T-cell (primary cell): ENCODE measurements around the gene TRNAU1AP. TPM values are rescaled to one million over a fixed set of nuclear protein-coding genes. Genes with fewer than 3 reads are reported as not detected.

Source experiments
- ATAC-seq, 4 experiments: fragments of 200-7000 bp in 3 of 4; fragments of 150-1000 bp in 1 of 4; cut with Tn5 transposase; replicated peaks in 1 of 4; 1 replicate in 3 of 4; 2 replicates in 1 of 4; pipeline ENCODE4 v1.10.0; 2021; ENCODE audit warnings: moderate library complexity in 3 of 4, mild to moderate bottlenecking in 2 of 4, moderate number of reproducible peaks in 1 of 4
- CTCF ChIA-PET, 2 donors: fragments of 300-600 bp; sonication (Branson Sonifier 250); formaldehyde crosslinking; loops; one replicate each; lab custom pipeline; 2022; ENCODE audit warnings: antibody characterized with exemption in 2 of 2; lab: Charles Lee
- POLR2A ChIA-PET, 2 donors: fragments of 300-600 bp; sonication (Branson Sonifier 250); formaldehyde crosslinking; loops; one replicate each; lab custom pipeline; 2022; ENCODE audit warnings: antibody characterized with exemption in 2 of 2; lab: Charles Lee
- DNase-seq, 35 experiments: peaks; one replicate each; pipeline versions ENCODE4 v3.0.0 to v3.0.0-alpha.2; 2013 to 2023
- H3K27ac ChIP-seq: one replicate; pipeline ENCODE4 v1.5.1; 2013; ENCODE audit warnings: low read length
- H3K27me3 ChIP-seq, 2 experiments: replicated peaks in 1 of 2; 1 replicate in 1 of 2; 2 replicates in 1 of 2; pipeline versions ENCODE4 v1.6.1 to v1.7.0; 2013; ENCODE audit warnings: low read length in 1 of 2, mixed read lengths in 1 of 2; ENCODE audit not compliant: control insufficient read depth in 2 of 2, insufficient read depth in 2 of 2; ENCODE audit errors: extremely low read depth in 1 of 2
- H3K36me3 ChIP-seq, 2 donors: 1 replicate in 1 of 2; 2 replicates in 1 of 2; pipeline versions ENCODE4 v1.6.1 to v1.7.0; 2013; ENCODE audit warnings: low read length in 1 of 2; ENCODE audit not compliant: control insufficient read depth in 2 of 2, insufficient read depth in 1 of 2; ENCODE audit errors: extremely low read depth in 1 of 2
- H3K4me1 ChIP-seq, 2 experiments: 1 replicate in 1 of 2; 2 replicates in 1 of 2; pipeline versions ENCODE4 v1.6.1 to v1.7.0; 2013; ENCODE audit warnings: low read length in 2 of 2, mixed read lengths in 1 of 2; ENCODE audit not compliant: insufficient read depth in 2 of 2, control insufficient read depth in 1 of 2; ENCODE audit errors: extremely low read depth in 1 of 2
- H3K4me3 ChIP-seq, 2 donors: 1 replicate in 1 of 2; 2 replicates in 1 of 2; pipeline versions ENCODE4 v1.5.1 to v1.7.0; 2013; ENCODE audit warnings: mild to moderate bottlenecking in 2 of 2, low read length in 1 of 2, moderate library complexity in 1 of 2; ENCODE audit not compliant: control insufficient read depth in 1 of 2; ENCODE audit errors: extremely low read depth in 1 of 2
- H3K9me3 ChIP-seq: 2 replicates; pipeline ENCODE4 v1.7.0; 2013
- H3K27ac Mint-ChIP-seq, 2 donors: one replicate each; pipeline ENCODE4 v1.8.0; 2020 to 2021; ENCODE audit warnings: mild to moderate bottlenecking in 2 of 2, mixed read lengths in 2 of 2
- H3K27me3 Mint-ChIP-seq, 2 donors: one replicate each; pipeline ENCODE4 v1.8.0; 2021 to 2022; ENCODE audit warnings: mixed read lengths in 2 of 2
- H3K36me3 Mint-ChIP-seq: one replicate; pipeline ENCODE4 v1.8.0; 2021; ENCODE audit warnings: mixed read lengths
- H3K4me1 Mint-ChIP-seq, 3 donors: one replicate each; pipeline ENCODE4 v1.8.0; 2020 to 2022; ENCODE audit warnings: mixed read lengths in 3 of 3, mild to moderate bottlenecking in 1 of 3
- H3K4me3 Mint-ChIP-seq, 3 donors: one replicate each; pipeline ENCODE4 v1.8.0; 2020 to 2022; ENCODE audit warnings: mild to moderate bottlenecking in 3 of 3, mixed read lengths in 3 of 3, moderate library complexity in 3 of 3
- H3K9me3 Mint-ChIP-seq, 3 donors: one replicate each; pipeline ENCODE4 v1.8.0; 2020 to 2022; ENCODE audit warnings: mixed read lengths in 3 of 3
- WGBS: methylation state at CpG from one replicate; pipeline ENCODE4 v1.1.5; 2013; ENCODE audit warnings: missing lambda C conversion rate; ENCODE audit not compliant: insufficient coverage; 5-methylcytosine and 5-hydroxymethylcytosine counted together
- total RNA-seq, 35 experiments: library from RNA in 6 of 35; stranded (reverse) in 6 of 35; fragments of 120-200 nt in 1 of 35; gene quantifications; one replicate each; pipeline versions ENCODE4 v1.2.1 to v1.2.4 and lab custom pipeline; 2013 to 2026

Gene TRNAU1AP
- total RNA-seq, 5 donors from 2014 or later (not counting 1 experiment from before 2014, with no cell fraction given): 28.6 to 47.6 (median 41.3) TPM

- peak in 5 of 35 experiments; percentile 13 to 60 (median 18) for DNase-seq
Measured at GRCh38 chr1:28602536-28603439, 49.9 kb downstream of the TRNAU1AP start.

GRCh38 chr1:28604411-28604810 lies 51.5 kb downstream of the TRNAU1AP start:
- ATAC-seq (no peak), DNase-seq (no peak)
- Mint-ChIP-seq H3K27ac (no peak overlapping the region), H3K36me3 (peaks cover 28% of the 10 kb centered on the region), H3K4me3 (no peak overlapping the region), H3K27me3 (no peaks in the 10 kb centered on the region), H3K4me1 (no peaks in the 10 kb centered on the region), H3K9me3 (no peaks in the 10 kb centered on the region)
- Histone ChIP-seq H3K27me3 (no peaks in the 10 kb centered on the region), H3K4me3 (no peak overlapping the region), H3K36me3 (peaks cover 10 to 61% of the 10 kb centered on the region in 2 donors), H3K27ac (no peak overlapping the region), H3K9me3 (no peaks in the 10 kb centered on the region), H3K4me1 (no peaks in the 10 kb centered on the region)
- 93% methylated on average over 5 of the region's 5 CpGs for WGBS
- ChIA-PET CTCF (interaction anchor here in 1 of 2 donors (0.6 kb wide), 1 partner anchor 477 kb away, joined by 4 read pairs; no protein-coding TSS in a partner anchor), POLR2A (no interaction called here)

More at GRCh38 chr1:28602536-28603439, 49.9 kb downstream of the TRNAU1AP start:
- Mint-ChIP-seq H3K9me3 (no peaks in the 10 kb centered on the region), H3K27me3 (no peaks in the 10 kb centered on the region), H3K27ac (no peak overlapping the region), H3K4me3 (no peak overlapping the region), H3K4me1 (no peaks in the 10 kb centered on the region), H3K36me3 (peaks cover 28% of the 10 kb centered on the region)
- Histone ChIP-seq H3K4me1 (no peaks in the 10 kb centered on the region), H3K36me3 (peaks cover 6 to 59% of the 10 kb centered on the region in 2 donors), H3K27me3 (no peaks in the 10 kb centered on the region), H3K27ac (no peak overlapping the region), H3K4me3 (no peak overlapping the region), H3K9me3 (no peaks in the 10 kb centered on the region)
- 95% methylated on average over 4 of the region's 15 CpGs for WGBS
- ChIA-PET POLR2A (interaction anchor here (0.6 kb wide), 3 partner anchors 21 to 69 kb away, joined by 3 to 6 read pairs (median 3); no protein-coding TSS in a partner anchor), CTCF (interaction anchor here in 1 of 2 donors (0.6 to 1.0 kb wide), 6 partner anchors 86 to 354 kb away, joined by 3 to 6 read pairs (median 4); no protein-coding TSS in a partner anchor)
- ATAC-seq: no peak

- WGBS: 97% methylated on average over 4 of the region's 6 CpGs
- CTCF ChIA-PET: no interaction called here
- Histone ChIP-seq H3K36me3 (peaks cover 14 to 64% of the 10 kb centered on the region in 2 donors), H3K27ac (no peak overlapping the region), H3K9me3 (no peaks in the 10 kb centered on the region), H3K4me3 (no peak overlapping the region), H3K27me3 (no peaks in the 10 kb centered on the region), H3K4me1 (no peaks in the 10 kb centered on the region)
- POLR2A ChIA-PET: no interaction called here
- Mint-ChIP-seq H3K27me3 (no peaks in the 10 kb centered on the region), H3K9me3 (no peaks in the 10 kb centered on the region), H3K4me1 (no peaks in the 10 kb centered on the region), H3K27ac (no peak overlapping the region), H3K4me3 (no peak overlapping the region), H3K36me3 (peaks cover 32% of the 10 kb centered on the region)
- DNase-seq: no peak
- no peak for ATAC-seq
Measured at GRCh38 chr1:28604962-28605361, 52.1 kb downstream of the TRNAU1AP start.

GRCh38 chr1:28606771-28607170 lies 53.9 kb downstream of the TRNAU1AP start:
- H3K27me3 ChIP-seq: no peaks in the 10 kb centered on the region
- ATAC-seq (no peak), DNase-seq (no peak)
- H3K27ac ChIP-seq: no peak overlapping the region
- no peak overlapping the region for H3K4me3 Mint-ChIP-seq
- no peaks in the 10 kb centered on the region for H3K9me3 Mint-ChIP-seq
- ChIA-PET CTCF (no interaction called here), POLR2A (no interaction called here)
- peaks cover 12 to 70% of the 10 kb centered on the region in 2 donors for H3K36me3 ChIP-seq
- H3K27ac Mint-ChIP-seq: no peak overlapping the region
- WGBS: 100% methylated on average over 1 of the region's 2 CpGs
- H3K9me3 ChIP-seq: no peaks in the 10 kb centered on the region
- no peaks in the 10 kb centered on the region for H3K4me1 ChIP-seq
- no peaks in the 10 kb centered on the region for H3K27me3 Mint-ChIP-seq
- no peak overlapping the region for H3K4me3 ChIP-seq
- H3K36me3 Mint-ChIP-seq: peaks cover 37% of the 10 kb centered on the region
- H3K4me1 Mint-ChIP-seq: no peaks in the 10 kb centered on the region

GRCh38 chr1:28613175-28613574 lies 60.3 kb downstream of the TRNAU1AP start:
- Histone ChIP-seq H3K36me3 (peaks cover 9 to 61% of the 10 kb centered on the region in 2 donors), H3K27me3 (no peaks in the 10 kb centered on the region), H3K4me3 (no peak overlapping the region), H3K9me3 (no peaks in the 10 kb centered on the region), H3K4me1 (no peaks in the 10 kb centered on the region), H3K27ac (no peak overlapping the region)
- no peak for ATAC-seq
- H3K27ac Mint-ChIP-seq: no peak overlapping the region
- no peaks in the 10 kb centered on the region for H3K9me3 Mint-ChIP-seq
- no peaks in the 10 kb centered on the region for H3K4me1 Mint-ChIP-seq
- DNase-seq: no peak
- 94% methylated on average over 5 of the region's 5 CpGs for WGBS
- ChIA-PET POLR2A (no interaction called here), CTCF (no interaction called here)
- peaks cover 38% of the 10 kb centered on the region for H3K36me3 Mint-ChIP-seq
- no peaks in the 10 kb centered on the region for H3K27me3 Mint-ChIP-seq
- H3K4me3 Mint-ChIP-seq: no peak overlapping the region
